DOHH2 (cell line): ENCODE data around the gene CCSER2.

Experiments used
- EZH2phosphoT487 ChIP-seq: fragments of 200-600 bp; sonication (generic); IDR thresholded peaks from 2 replicates; pipeline ENCODE4 v1.6.1; 2017; ENCODE audit warnings: borderline replicate concordance, mild to moderate bottlenecking, antibody characterized with exemption, low read length, moderate library complexity, mixed read lengths
- TF ChIP-seq, protein P1 (sequence below): fragments of 200-600 bp; sonication (generic); IDR thresholded peaks from one replicate; pipeline ENCODE4 v1.5.1; 2014; ENCODE audit warnings: antibody characterized with exemption, mild to moderate bottlenecking, low read depth, low read length; ENCODE audit not compliant: poor library complexity, severe bottlenecking

DNA sequence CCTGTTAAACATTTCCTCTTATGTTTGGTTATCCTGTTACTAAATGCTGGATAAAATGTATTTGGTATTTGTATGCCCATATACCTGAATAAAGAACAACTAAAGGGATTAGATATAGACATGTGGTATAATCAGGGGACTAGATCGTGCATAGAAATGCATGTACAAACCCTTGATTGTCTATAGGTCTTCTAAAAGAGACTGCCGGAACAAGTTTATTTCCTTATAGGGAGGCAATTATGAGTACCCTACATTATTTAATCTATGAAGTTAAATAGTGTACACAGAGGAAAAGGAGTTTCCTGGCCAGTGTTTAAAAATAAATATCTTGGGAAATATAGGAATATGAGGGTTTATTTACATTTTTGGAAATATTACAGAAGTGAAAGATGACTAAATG, 44.6 kb downstream of the CCSER2 start:
- TF ChIP-seq, protein P1, sequence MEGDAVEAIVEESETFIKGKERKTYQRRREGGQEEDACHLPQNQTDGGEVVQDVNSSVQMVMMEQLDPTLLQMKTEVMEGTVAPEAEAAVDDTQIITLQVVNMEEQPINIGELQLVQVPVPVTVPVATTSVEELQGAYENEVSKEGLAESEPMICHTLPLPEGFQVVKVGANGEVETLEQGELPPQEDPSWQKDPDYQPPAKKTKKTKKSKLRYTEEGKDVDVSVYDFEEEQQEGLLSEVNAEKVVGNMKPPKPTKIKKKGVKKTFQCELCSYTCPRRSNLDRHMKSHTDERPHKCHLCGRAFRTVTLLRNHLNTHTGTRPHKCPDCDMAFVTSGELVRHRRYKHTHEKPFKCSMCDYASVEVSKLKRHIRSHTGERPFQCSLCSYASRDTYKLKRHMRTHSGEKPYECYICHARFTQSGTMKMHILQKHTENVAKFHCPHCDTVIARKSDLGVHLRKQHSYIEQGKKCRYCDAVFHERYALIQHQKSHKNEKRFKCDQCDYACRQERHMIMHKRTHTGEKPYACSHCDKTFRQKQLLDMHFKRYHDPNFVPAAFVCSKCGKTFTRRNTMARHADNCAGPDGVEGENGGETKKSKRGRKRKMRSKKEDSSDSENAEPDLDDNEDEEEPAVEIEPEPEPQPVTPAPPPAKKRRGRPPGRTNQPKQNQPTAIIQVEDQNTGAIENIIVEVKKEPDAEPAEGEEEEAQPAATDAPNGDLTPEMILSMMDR, result no peak
- no peak for TF ChIP-seq EZH2phosphoT487
